Osteoblast (primary cell): ENCODE data around the gene ATOH8. TPM values are rescaled to one million over a fixed set of nuclear protein-coding genes. Genes with fewer than 3 reads are reported as not detected.
A peak's percentile ranks its signal among the peaks of the same experiment; 100 is the strongest.

Experiments
- DNase-seq: peaks from one replicate; pipeline ENCODE4 v3.0.0; 2011; ENCODE audit warnings: low spot score, mixed read lengths; ENCODE audit not compliant: insufficient read length; ENCODE audit errors: missing footprints
- H2AFZ ChIP-seq: 2 replicates; pipeline ENCODE4 v1.6.0; 2011; ENCODE audit warnings: mild to moderate bottlenecking, low read length
- H3K27ac ChIP-seq: 2 replicates; pipeline ENCODE4 v1.5.1; 2011; ENCODE audit warnings: mild to moderate bottlenecking, low read depth, low read length, moderate library complexity
- H3K27me3 ChIP-seq: 2 replicates; pipeline ENCODE4 v1.6.0; 2012; ENCODE audit warnings: mild to moderate bottlenecking, control low read depth, inconsistent platforms, low read length, moderate library complexity; ENCODE audit not compliant: insufficient read depth
- H3K36me3 ChIP-seq: 2 replicates; pipeline ENCODE4 v1.5.1; 2011; ENCODE audit warnings: mild to moderate bottlenecking, low read length, control low read depth, moderate library complexity; ENCODE audit not compliant: insufficient read depth
- H3K4me1 ChIP-seq: 2 replicates; pipeline ENCODE4 v1.5.1; 2011; ENCODE audit warnings: mild to moderate bottlenecking, low read length, control low read depth, moderate library complexity; ENCODE audit not compliant: insufficient read depth
- H3K4me2 ChIP-seq: 2 replicates; pipeline ENCODE4 v1.6.0; 2011; ENCODE audit warnings: mild to moderate bottlenecking, low read length; ENCODE audit not compliant: insufficient read depth
- H3K4me3 ChIP-seq: fragments of 200-600 bp; sonication (generic); 3 replicates; pipeline ENCODE4 v1.5.1; 2012; ENCODE audit warnings: mild to moderate bottlenecking, low read length, inconsistent platforms; ENCODE audit not compliant: insufficient read depth
- H3K79me2 ChIP-seq: 2 replicates; pipeline ENCODE4 v1.6.0; 2012; ENCODE audit warnings: mild to moderate bottlenecking, low read length, control low read depth, inconsistent platforms; ENCODE audit not compliant: insufficient read depth
- H3K9me3 ChIP-seq: 2 replicates; pipeline ENCODE4 v1.5.1; 2011; ENCODE audit warnings: low read depth, low read length, control low read depth
- H4K20me1 ChIP-seq: 2 replicates; pipeline ENCODE4 v1.6.0; 2012; ENCODE audit warnings: mild to moderate bottlenecking, low read length, control low read depth; ENCODE audit not compliant: insufficient read depth
- total RNA-seq: library from RNA; depleted of rRNA; stranded (reverse); fragments of >200 nt; gene quantifications from 2 replicates; pipeline ENCODE4 v1.2.3, GENCODE V29; 2012
- TF ChIP-seq, protein P1 (sequence below): IDR thresholded peaks from 2 replicates; pipeline ENCODE4 v1.5.1; 2011; ENCODE audit warnings: mild to moderate bottlenecking, low read depth, low read length, moderate library complexity; ENCODE audit errors: extremely low read depth

The ATOH8 gene
- total RNA-seq, 1 donor: 35.1 TPM

- Histone ChIP-seq H3K9me3 (no peaks in the 10 kb centered on the region), H2AFZ (no peak overlapping the region), H3K27ac (no peak overlapping the region), H3K36me3 (no peaks in the 10 kb centered on the region), H3K4me3 (no peak overlapping the region), H3K4me2 (no peak overlapping the region), H3K79me2 (peaks cover 13% of the 10 kb centered on the region), H4K20me1 (no peaks in the 10 kb centered on the region), H3K27me3 (no peaks in the 10 kb centered on the region), H3K4me1 (peaks cover 21% of the 10 kb centered on the region)
- peak; percentile 97 for DNase-seq
- TF ChIP-seq, protein P1, sequence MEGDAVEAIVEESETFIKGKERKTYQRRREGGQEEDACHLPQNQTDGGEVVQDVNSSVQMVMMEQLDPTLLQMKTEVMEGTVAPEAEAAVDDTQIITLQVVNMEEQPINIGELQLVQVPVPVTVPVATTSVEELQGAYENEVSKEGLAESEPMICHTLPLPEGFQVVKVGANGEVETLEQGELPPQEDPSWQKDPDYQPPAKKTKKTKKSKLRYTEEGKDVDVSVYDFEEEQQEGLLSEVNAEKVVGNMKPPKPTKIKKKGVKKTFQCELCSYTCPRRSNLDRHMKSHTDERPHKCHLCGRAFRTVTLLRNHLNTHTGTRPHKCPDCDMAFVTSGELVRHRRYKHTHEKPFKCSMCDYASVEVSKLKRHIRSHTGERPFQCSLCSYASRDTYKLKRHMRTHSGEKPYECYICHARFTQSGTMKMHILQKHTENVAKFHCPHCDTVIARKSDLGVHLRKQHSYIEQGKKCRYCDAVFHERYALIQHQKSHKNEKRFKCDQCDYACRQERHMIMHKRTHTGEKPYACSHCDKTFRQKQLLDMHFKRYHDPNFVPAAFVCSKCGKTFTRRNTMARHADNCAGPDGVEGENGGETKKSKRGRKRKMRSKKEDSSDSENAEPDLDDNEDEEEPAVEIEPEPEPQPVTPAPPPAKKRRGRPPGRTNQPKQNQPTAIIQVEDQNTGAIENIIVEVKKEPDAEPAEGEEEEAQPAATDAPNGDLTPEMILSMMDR: peak; percentile 94
Observed at GRCh38 chr2:85750587-85751575, 2.9 kb upstream of the ATOH8 start.

DNA sequence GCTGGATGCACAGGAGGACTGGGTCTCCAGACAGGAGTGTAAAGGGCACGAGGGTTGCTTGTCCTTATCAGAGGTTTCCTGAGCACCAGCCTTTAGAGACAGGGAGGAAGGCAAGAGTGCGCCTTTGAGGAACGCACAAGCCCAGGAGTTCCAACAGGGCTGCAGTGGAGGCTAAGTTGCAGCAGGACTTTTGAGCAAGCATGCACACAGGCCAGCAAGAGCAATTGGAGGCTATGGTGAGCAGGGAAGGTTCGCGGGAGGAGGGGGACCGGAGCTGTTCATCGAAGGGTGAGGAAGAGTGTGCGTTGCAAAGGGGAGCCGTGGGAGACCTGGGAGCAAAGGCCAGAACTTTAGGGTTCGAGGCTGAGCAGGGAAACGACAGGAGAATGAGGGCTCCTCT is 2.2 kb upstream of the ATOH8 start:
- Histone ChIP-seq H3K79me2 (peaks cover 21% of the 10 kb centered on the region), H3K27ac (no peak overlapping the region), H3K4me1 (peaks cover 21% of the 10 kb centered on the region), H3K36me3 (no peaks in the 10 kb centered on the region), H3K4me2 (no peak overlapping the region), H2AFZ (no peak overlapping the region), H3K4me3 (no peak overlapping the region), H3K9me3 (no peaks in the 10 kb centered on the region), H4K20me1 (peaks cover 6% of the 10 kb centered on the region), H3K27me3 (no peaks in the 10 kb centered on the region)
- TF ChIP-seq, protein P1: no peak
- peak; percentile 78 for DNase-seq

DNA sequence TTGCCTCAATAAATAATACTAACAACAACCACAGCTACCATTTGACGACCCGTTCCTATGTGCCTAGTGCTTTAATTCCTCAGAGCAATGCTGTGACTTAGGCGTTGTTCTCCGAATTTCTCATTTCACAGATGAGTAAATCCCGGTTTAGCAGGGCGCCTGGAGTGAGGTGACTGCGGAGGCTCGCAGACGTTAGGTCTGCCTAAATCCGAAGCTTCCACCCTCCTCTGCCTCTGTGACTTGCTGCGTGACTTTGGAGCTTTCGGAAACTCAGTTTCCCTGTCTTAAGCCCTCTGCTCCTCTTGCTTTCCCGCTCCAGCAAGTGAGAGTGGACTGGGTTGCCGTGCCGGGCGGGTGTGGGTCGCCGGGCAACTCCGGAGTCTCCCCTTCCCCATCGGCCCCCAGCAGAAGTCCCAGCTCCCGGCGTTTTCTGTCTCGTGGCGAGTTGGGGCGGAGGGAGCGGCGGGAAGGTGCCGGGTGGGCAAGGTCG is 711 bp upstream of the ATOH8 start:
- peak overlapping the region; percentile 93 for H3K4me3 ChIP-seq
- H3K36me3 ChIP-seq: no peaks in the 10 kb centered on the region
- no peak overlapping the region for H3K27ac ChIP-seq
- no peaks in the 10 kb centered on the region for H3K27me3 ChIP-seq
- peaks cover 16% of the 10 kb centered on the region for H4K20me1 ChIP-seq
- H3K4me2 ChIP-seq: peak overlapping the region; percentile 94
- H3K4me1 ChIP-seq: peaks cover 26% of the 10 kb centered on the region
- H3K79me2 ChIP-seq: peaks cover 35% of the 10 kb centered on the region
- no peak overlapping the region for H2AFZ ChIP-seq
- TF ChIP-seq, protein P1: no peak
- H3K9me3 ChIP-seq: no peaks in the 10 kb centered on the region
- DNase-seq: peak; percentile 79
